Measurements from ENCODE around the gene GAN.
"Not testable (repeated sequence)": the region's sequence is repeated elsewhere in the genome, so short reads cannot be mapped to it uniquely, and the experiment has no call there.

The GAN gene

GRCh38 chr16:81403208-81403600 lies 88.4 kb downstream of the GAN start:
- no peaks in the 10 kb centered on the region for H3K9me2 ChIP-seq (replicated peaks; ENCODE audit: control insufficient read depth, low read length)
- H3K36me3 ChIP-seq (ENCODE audit: control insufficient read depth, low read length) = no peaks in the 10 kb centered on the region
- peaks cover 8% of the 10 kb centered on the region; the same call in 1 of the 2 replicates for H3K4me1 ChIP-seq (ENCODE audit: control insufficient read depth, low read length)
- peak overlapping the region; percentile 42 for H3K4me3 ChIP-seq (ENCODE audit: low read length)
- H3F3A ChIP-seq (ENCODE audit: control insufficient read depth, insufficient read depth) = no peaks in the 10 kb centered on the region
- peaks cover 7% of the 10 kb centered on the region; the same call in 1 of the 2 replicates for H3K27me3 ChIP-seq (ENCODE audit: control insufficient read depth, low read length)
- H3K4me2 ChIP-seq (ENCODE audit: low read length) = peak overlapping the region; percentile 55
- TF ChIP-seq CTCF (IDR thresholded peaks at IDR 0.05; ENCODE audit: low read depth, low read length, poor library complexity, severe bottlenecking) (no peak), EZH2phosphoT487 (IDR thresholded peaks at IDR 0.05; ENCODE audit: borderline replicate concordance, low read length) (no peak)
- H3K79me2 ChIP-seq (ENCODE audit: control insufficient read depth, low read length) = no peaks in the 10 kb centered on the region
- H4K20me1 ChIP-seq (ENCODE audit: control insufficient read depth, insufficient read depth, low read depth, low read length) = no peaks in the 10 kb centered on the region
- no peaks in the 10 kb centered on the region for H3K9me3 ChIP-seq (ENCODE audit: control insufficient read depth, insufficient read depth, low read length)
- H3K27ac ChIP-seq (ENCODE audit: low read depth, low read length) = no peak overlapping the region

GRCh38 chr16:81403601-81404391 lies 89.0 kb downstream of the GAN start:
- Histone ChIP-seq H3K27me3 (ENCODE audit: control insufficient read depth, low read length) (peaks cover 11% of the 10 kb centered on the region; the same call in 1 of the 2 replicates), H3K79me2 (ENCODE audit: control insufficient read depth, low read length) (no peaks in the 10 kb centered on the region), H3K27ac (ENCODE audit: low read depth, low read length) (no peak overlapping the region), H3K9me3 (ENCODE audit: control insufficient read depth, insufficient read depth, low read length) (no peaks in the 10 kb centered on the region), H3K4me1 (ENCODE audit: control insufficient read depth, low read length) (peaks cover 8% of the 10 kb centered on the region; the same call in 1 of the 2 replicates), H3K9me2 (replicated peaks; ENCODE audit: control insufficient read depth, low read length) (no peaks in the 10 kb centered on the region), H3K4me2 (ENCODE audit: low read length) (peak overlapping the region; percentile 55), H3K36me3 (ENCODE audit: control insufficient read depth, low read length) (no peaks in the 10 kb centered on the region), H3K4me3 (ENCODE audit: low read length) (peak overlapping the region; percentile 42), H3F3A (ENCODE audit: control insufficient read depth, insufficient read depth) (no peaks in the 10 kb centered on the region), H4K20me1 (ENCODE audit: control insufficient read depth, insufficient read depth, low read depth, low read length) (no peaks in the 10 kb centered on the region)
- TF ChIP-seq CTCF (IDR thresholded peaks at IDR 0.05; ENCODE audit: low read depth, low read length, poor library complexity, severe bottlenecking) = peak; percentile 94
- no peak for TF ChIP-seq EZH2phosphoT487 (IDR thresholded peaks at IDR 0.05; ENCODE audit: borderline replicate concordance, low read length)

- H4K20me1 ChIP-seq (ENCODE audit: control insufficient read depth, insufficient read depth, low read depth, low read length); H3K4me3 ChIP-seq (ENCODE audit: low read length); H3F3A ChIP-seq (ENCODE audit: control insufficient read depth, insufficient read depth); H3K36me3 ChIP-seq (ENCODE audit: control insufficient read depth, low read length); H3K79me2 ChIP-seq (ENCODE audit: control insufficient read depth, low read length); H3K27ac ChIP-seq (ENCODE audit: low read depth, low read length); H3K9me3 ChIP-seq (ENCODE audit: control insufficient read depth, insufficient read depth, low read length); H3K9me2 ChIP-seq (replicated peaks; ENCODE audit: control insufficient read depth, low read length); H3K4me2 ChIP-seq (ENCODE audit: low read length): not testable (repeated sequence)
- Histone ChIP-seq H3K27me3 (ENCODE audit: control insufficient read depth, low read length) (peaks cover 22% of the 10 kb centered on the region), H3K4me1 (ENCODE audit: control insufficient read depth, low read length) (peaks cover 11% of the 10 kb centered on the region)
These were observed 90.2 kb downstream of the GAN start for GRCh38 chr16:81405002-81405401.

- Histone ChIP-seq H3K9me2 (replicated peaks; ENCODE audit: control insufficient read depth, low read length) (no peaks in the 10 kb centered on the region), H3K27ac (ENCODE audit: low read depth, low read length) (no peak overlapping the region), H3K4me1 (ENCODE audit: control insufficient read depth, low read length) (peaks cover 12% of the 10 kb centered on the region), H3F3A (ENCODE audit: control insufficient read depth, insufficient read depth) (no peaks in the 10 kb centered on the region), H3K4me2 (ENCODE audit: low read length) (no peak overlapping the region), H3K27me3 (ENCODE audit: control insufficient read depth, low read length) (peaks cover 24% of the 10 kb centered on the region), H3K4me3 (ENCODE audit: low read length) (no peak overlapping the region), H3K9me3 (ENCODE audit: control insufficient read depth, insufficient read depth, low read length) (no peaks in the 10 kb centered on the region), H4K20me1 (ENCODE audit: control insufficient read depth, insufficient read depth, low read depth, low read length) (no peaks in the 10 kb centered on the region), H3K79me2 (ENCODE audit: control insufficient read depth, low read length) (no peaks in the 10 kb centered on the region), H3K36me3 (ENCODE audit: control insufficient read depth, low read length) (no peaks in the 10 kb centered on the region)
- no peak for TF ChIP-seq CTCF (IDR thresholded peaks at IDR 0.05; ENCODE audit: low read depth, low read length, poor library complexity, severe bottlenecking)
- no peak for TF ChIP-seq EZH2phosphoT487 (IDR thresholded peaks at IDR 0.05; ENCODE audit: borderline replicate concordance, low read length)
These were observed 90.9 kb downstream of the GAN start for GRCh38 chr16:81405702-81406113.
